HG03457 (cell line): Measurements from ENCODE around the gene SCAMP3.

Experiments used
- ATAC-seq: cut with Tn5 transposase; IDR thresholded peaks from one replicate; pipeline ENCODE4 v1.9.1; 2021; ENCODE audit warnings: moderate number of reproducible peaks; ENCODE audit not compliant: unreplicated experiment

The SCAMP3 gene

GRCh38 chr1:155207806-155208540, 54.2 kb downstream of the SCAMP3 start, which contains the start of gene THBS3:
Gene THBS3, minus strand, starts transcription at chr1:155207897. Its CDS starts 21 bp downstream, at chr1:155207876.
- no peak for ATAC-seq

GRCh38 chr1:155206891-155207805, 55.0 kb downstream of the SCAMP3 start:
- no peak for ATAC-seq
